Mesenchymal stem cell (in vitro differentiated cells and primary cell): Measurements from ENCODE around the gene DMD.

Experiments
- DNase-seq: peaks from one replicate; pipeline ENCODE4 v3.0.0-alpha.2; 2013
- H2AFZ ChIP-seq: one replicate; pipeline ENCODE4 v1.6.1; 2013; ENCODE audit warnings: low read depth, mild to moderate bottlenecking, control low read depth, inconsistent platforms, low read length, moderate library complexity
- H2AK5ac ChIP-seq: 2 replicates; pipeline ENCODE4 v1.6.1; 2013; ENCODE audit warnings: low read length, moderate library complexity, mild to moderate bottlenecking, inconsistent platforms; ENCODE audit not compliant: severe bottlenecking
- H2BK120ac ChIP-seq: one replicate; pipeline ENCODE4 v1.6.1; 2013; ENCODE audit warnings: low read depth, mild to moderate bottlenecking, inconsistent platforms, low read length, moderate library complexity
- H2BK12ac ChIP-seq, 2 experiments: one replicate each; pipeline ENCODE4 v1.6.1; 2013; ENCODE audit warnings: inconsistent platforms in 2 of 2, low read length in 2 of 2, mild to moderate bottlenecking in 2 of 2, moderate library complexity in 2 of 2, control low read depth in 1 of 2
- H2BK15ac ChIP-seq: one replicate; pipeline ENCODE4 v1.6.1; 2013; ENCODE audit warnings: mild to moderate bottlenecking, low read depth, inconsistent platforms; ENCODE audit not compliant: poor library complexity, severe bottlenecking
- H2BK5ac ChIP-seq: 2 replicates; pipeline ENCODE4 v1.6.1; 2013; ENCODE audit warnings: low read depth, mild to moderate bottlenecking, low read length, control low read depth, inconsistent platforms; ENCODE audit not compliant: poor library complexity, severe bottlenecking
- H3K14ac ChIP-seq, 2 experiments: one replicate each; pipeline ENCODE4 v1.6.1; 2013; ENCODE audit warnings: inconsistent platforms in 2 of 2, low read length in 2 of 2, control low read depth in 1 of 2, mild to moderate bottlenecking in 1 of 2, moderate library complexity in 1 of 2
- H3K18ac ChIP-seq, 2 experiments: one replicate each; pipeline ENCODE4 v1.6.1; 2013; ENCODE audit warnings: inconsistent platforms in 2 of 2, low read length in 2 of 2, control low read depth in 1 of 2, low read depth in 1 of 2, mild to moderate bottlenecking in 1 of 2
- H3K23ac ChIP-seq, 2 experiments: one replicate each; pipeline ENCODE4 v1.6.1; 2013; ENCODE audit warnings: inconsistent platforms in 2 of 2, low read length in 2 of 2, mild to moderate bottlenecking in 2 of 2, moderate library complexity in 2 of 2, control low read depth in 1 of 2
- H3K27ac ChIP-seq: 2 replicates; pipeline ENCODE4 v1.5.1; 2013; ENCODE audit warnings: mild to moderate bottlenecking, moderate library complexity, low read length, control low read depth, inconsistent platforms; ENCODE audit not compliant: poor library complexity, severe bottlenecking
- H3K27me3 ChIP-seq, 2 experiments: 2 replicates each; pipeline versions ENCODE4 v1.6.1 to v1.7.0; 2013; ENCODE audit warnings: low read length in 2 of 2, mild to moderate bottlenecking in 2 of 2, moderate library complexity in 2 of 2, control low read depth in 1 of 2, inconsistent platforms in 1 of 2; ENCODE audit not compliant: control insufficient read depth in 1 of 2, insufficient read depth in 1 of 2
- H3K36me3 ChIP-seq, 2 experiments: 2 replicates each; pipeline versions ENCODE4 v1.6.1 to v1.7.0; 2013; ENCODE audit warnings: low read length in 2 of 2, control low read depth in 1 of 2, inconsistent platforms in 1 of 2, low read depth in 1 of 2, mild to moderate bottlenecking in 1 of 2; ENCODE audit not compliant: insufficient read depth in 2 of 2, control insufficient read depth in 1 of 2
- H3K4ac ChIP-seq, 2 experiments: one replicate each; pipeline ENCODE4 v1.6.1; 2013; ENCODE audit warnings: inconsistent platforms in 2 of 2, low read length in 2 of 2, mild to moderate bottlenecking in 2 of 2, moderate library complexity in 2 of 2, control low read depth in 1 of 2, low read depth in 1 of 2
- H3K4me1 ChIP-seq: 2 replicates; pipeline ENCODE4 v1.6.1; 2013; ENCODE audit warnings: low read depth, low read length, control low read depth; ENCODE audit not compliant: control insufficient read depth, insufficient read depth
- H3K4me2 ChIP-seq: 2 replicates; pipeline ENCODE4 v1.6.1; 2013; ENCODE audit warnings: low read length, mild to moderate bottlenecking, inconsistent platforms; ENCODE audit not compliant: poor library complexity, severe bottlenecking
- H3K4me3 ChIP-seq, 2 experiments: 2 replicates each; pipeline versions ENCODE4 v1.5.1 to v1.7.0; 2013; ENCODE audit warnings: low read length in 2 of 2, mild to moderate bottlenecking in 2 of 2, control low read depth in 1 of 2, low read depth in 1 of 2; ENCODE audit not compliant: insufficient read depth in 1 of 2
- H3K79me1 ChIP-seq: replicated peaks from 2 replicates; pipeline ENCODE4 v1.6.1; 2013; ENCODE audit warnings: mild to moderate bottlenecking, control low read depth, low read length, inconsistent platforms; ENCODE audit not compliant: poor library complexity, severe bottlenecking
- H3K9ac ChIP-seq: 2 replicates; pipeline ENCODE4 v1.7.0; 2013; ENCODE audit warnings: mild to moderate bottlenecking, low read length, moderate library complexity
- H3K9me3 ChIP-seq: 2 replicates; pipeline ENCODE4 v1.7.0; 2013; ENCODE audit warnings: mild to moderate bottlenecking, low read length; ENCODE audit not compliant: control insufficient read depth
- H4K8ac ChIP-seq: one replicate; pipeline ENCODE4 v1.6.1; 2013; ENCODE audit warnings: inconsistent platforms, mild to moderate bottlenecking, low read length, moderate library complexity
- H4K91ac ChIP-seq: one replicate; pipeline ENCODE4 v1.6.1; 2013; ENCODE audit warnings: mild to moderate bottlenecking, low read length, inconsistent platforms
- WGBS: methylation state at CpG from one replicate; pipeline ENCODE4 v1.1.7; 2013; ENCODE audit warnings: mixed read lengths; 5-methylcytosine and 5-hydroxymethylcytosine counted together

Gene DMD

GRCh38 chrX:31563792-31564191 is 1647.6 kb downstream of the DMD start:
- Histone ChIP-seq H3K36me3 (no peaks in the 10 kb centered on the region), H3K4me2 (no peak overlapping the region), H3K4me1 (no peaks in the 10 kb centered on the region), H3K18ac (no peak overlapping the region), H3K14ac (no peak overlapping the region), H3K4me3 (no peak overlapping the region), H2BK15ac (no peak overlapping the region), H2AFZ (no peak overlapping the region), H2BK120ac (no peak overlapping the region), H4K91ac (no peak overlapping the region), H3K27ac (no peak overlapping the region), H3K79me1 (no peaks in the 10 kb centered on the region), H2BK5ac (no peak overlapping the region), H4K8ac (no peak overlapping the region), H2AK5ac (no peak overlapping the region), H3K4ac (no peak overlapping the region), H3K9ac (no peak overlapping the region), H3K27me3 (no peaks in the 10 kb centered on the region), H3K9me3 (no peaks in the 10 kb centered on the region), H2BK12ac (no peak overlapping the region), H3K23ac (no peak overlapping the region)
- WGBS, result 83% methylated on average over 1 of the region's 3 CpGs
- no peak for DNase-seq

- Histone ChIP-seq H3K36me3 (no peaks in the 10 kb centered on the region), H2BK12ac (no peak overlapping the region), H3K4me1 (no peaks in the 10 kb centered on the region), H3K4me3 (no peak overlapping the region), H3K27ac (no peak overlapping the region), H3K18ac (no peak overlapping the region), H2AFZ (no peak overlapping the region), H2AK5ac (no peak overlapping the region), H4K91ac (no peak overlapping the region), H4K8ac (no peak overlapping the region), H3K79me1 (no peaks in the 10 kb centered on the region), H3K4me2 (no peak overlapping the region), H2BK15ac (no peak overlapping the region), H3K9me3 (no peaks in the 10 kb centered on the region), H3K23ac (no peak overlapping the region), H2BK5ac (no peak overlapping the region), H3K9ac (no peak overlapping the region), H3K27me3 (no peaks in the 10 kb centered on the region), H2BK120ac (no peak overlapping the region), H3K4ac (no peak overlapping the region), H3K14ac (no peak overlapping the region)
- DNase-seq, result no peak
- 95% methylated on average over 1 of the region's 3 CpGs for WGBS
These were observed 1655.8 kb downstream of the DMD start for GRCh38 chrX:31555506-31555905.

GRCh38 chrX:31551913-31552312 is 1659.4 kb downstream of the DMD start:
- no peaks in the 10 kb centered on the region for H3K4me1 ChIP-seq
- H3K4me3 ChIP-seq, result no peak overlapping the region
- H4K8ac ChIP-seq, result no peak overlapping the region
- no peak overlapping the region for H3K27ac ChIP-seq
- no peaks in the 10 kb centered on the region for H3K9me3 ChIP-seq
- H3K18ac ChIP-seq, result no peak overlapping the region
- H3K9ac ChIP-seq, result no peak overlapping the region
- no peak overlapping the region for H2AFZ ChIP-seq
- DNase-seq, result peak; percentile 43
- no peaks in the 10 kb centered on the region for H3K27me3 ChIP-seq
- 100% methylated on average over 1 of the region's 4 CpGs for WGBS
- H2AK5ac ChIP-seq, result no peak overlapping the region
- no peak overlapping the region for H4K91ac ChIP-seq
- H2BK5ac ChIP-seq, result no peak overlapping the region
- no peaks in the 10 kb centered on the region for H3K36me3 ChIP-seq
- H2BK120ac ChIP-seq, result no peak overlapping the region
- no peak overlapping the region for H3K14ac ChIP-seq
- H3K79me1 ChIP-seq, result no peaks in the 10 kb centered on the region
- no peak overlapping the region for H3K23ac ChIP-seq
- H3K4ac ChIP-seq, result no peak overlapping the region
- H2BK12ac ChIP-seq, result no peak overlapping the region
- H2BK15ac ChIP-seq, result no peak overlapping the region
- H3K4me2 ChIP-seq, result no peak overlapping the region

GRCh38 chrX:31550158-31550557 is 1661.2 kb downstream of the DMD start:
- no peak for DNase-seq
- Histone ChIP-seq H4K91ac (no peak overlapping the region), H3K36me3 (no peaks in the 10 kb centered on the region), H3K27me3 (no peaks in the 10 kb centered on the region), H3K14ac (no peak overlapping the region), H3K4me1 (no peaks in the 10 kb centered on the region), H3K23ac (no peak overlapping the region), H3K4ac (no peak overlapping the region), H3K4me3 (no peak overlapping the region), H3K4me2 (no peak overlapping the region), H3K18ac (no peak overlapping the region), H3K9me3 (no peaks in the 10 kb centered on the region), H2BK5ac (no peak overlapping the region), H2AFZ (no peak overlapping the region), H2BK120ac (no peak overlapping the region), H3K9ac (no peak overlapping the region), H3K27ac (no peak overlapping the region), H4K8ac (no peak overlapping the region), H2BK15ac (no peak overlapping the region), H2BK12ac (no peak overlapping the region), H3K79me1 (no peaks in the 10 kb centered on the region), H2AK5ac (no peak overlapping the region)
- no CpG with 5 or more reads among the region's 2 CpGs for WGBS
